Mesendoderm (in vitro differentiated cells): Measurements from ENCODE around the gene DNAJB9.

Source experiments
- DNase-seq: peaks from one replicate; pipeline ENCODE4 v3.0.0; 2013
- H2AK5ac ChIP-seq: 2 replicates; pipeline ENCODE4 v1.6.1; 2013; ENCODE audit warnings: low read length, inconsistent platforms
- H2BK120ac ChIP-seq: 2 replicates; pipeline ENCODE4 v1.6.1; 2013; ENCODE audit warnings: low read depth, mild to moderate bottlenecking, low read length, moderate library complexity, mixed read lengths
- H2BK15ac ChIP-seq: replicated peaks from 2 replicates; pipeline ENCODE4 v1.6.1; 2013; ENCODE audit warnings: low read depth, mild to moderate bottlenecking, moderate library complexity
- H2BK5ac ChIP-seq: 2 replicates; pipeline ENCODE4 v1.6.1; 2013; ENCODE audit warnings: low read length, inconsistent platforms
- H3K18ac ChIP-seq: 2 replicates; pipeline ENCODE4 v1.6.1; 2013; ENCODE audit warnings: mild to moderate bottlenecking, low read length, mixed read lengths
- H3K23ac ChIP-seq: one replicate; pipeline ENCODE4 v1.6.1; 2013; ENCODE audit warnings: low read length
- H3K27ac ChIP-seq: 2 replicates; pipeline ENCODE4 v1.5.1; 2013; ENCODE audit warnings: low read depth, mild to moderate bottlenecking, inconsistent platforms, low read length, moderate library complexity
- H3K27me3 ChIP-seq: 2 replicates; pipeline ENCODE4 v1.6.1; 2013; ENCODE audit warnings: low read length, control low read depth, mild to moderate bottlenecking, inconsistent platforms; ENCODE audit not compliant: insufficient read depth, poor library complexity
- H3K36me3 ChIP-seq: 2 replicates; pipeline ENCODE4 v1.6.1; 2013; ENCODE audit warnings: low read length, inconsistent platforms; ENCODE audit not compliant: control insufficient read depth, insufficient read depth
- H3K4ac ChIP-seq: one replicate; pipeline ENCODE4 v1.6.1; 2013; ENCODE audit warnings: low read depth, mild to moderate bottlenecking, low read length, moderate library complexity
- H3K4me1 ChIP-seq: 2 replicates; pipeline ENCODE4 v1.6.1; 2013; ENCODE audit warnings: low read depth, low read length, inconsistent platforms; ENCODE audit not compliant: control insufficient read depth
- H3K4me2 ChIP-seq: 2 replicates; pipeline ENCODE4 v1.6.1; 2013; ENCODE audit warnings: low read length
- H3K4me3 ChIP-seq: 2 replicates; pipeline ENCODE4 v1.5.1; 2013; ENCODE audit warnings: mild to moderate bottlenecking, low read length
- H3K56ac ChIP-seq: one replicate; pipeline ENCODE4 v1.6.1; 2013; ENCODE audit warnings: low read length
- H3K79me1 ChIP-seq: 2 replicates; pipeline ENCODE4 v1.6.1; 2013; ENCODE audit warnings: low read length, inconsistent platforms
- H3K79me2 ChIP-seq: 2 replicates; pipeline ENCODE4 v1.6.1; 2013; ENCODE audit warnings: mild to moderate bottlenecking, low read length; ENCODE audit not compliant: control insufficient read depth, insufficient read depth
- H3K9ac ChIP-seq: 2 replicates; pipeline ENCODE4 v1.6.1; 2013; ENCODE audit warnings: low read length, inconsistent platforms
- H4K5ac ChIP-seq: one replicate; pipeline ENCODE4 v1.6.1; 2013; ENCODE audit warnings: low read length
- H4K8ac ChIP-seq: one replicate; pipeline ENCODE4 v1.6.1; 2013; ENCODE audit warnings: low read depth, mild to moderate bottlenecking, control low read depth, low read length, moderate library complexity
- WGBS: extraction: QIAGEN DNeasy Blood & Tissue Kit; methylation state at CpG from one replicate; pipeline ENCODE4 v1.1.7; 2013; ENCODE audit warnings: low lambda C conversion rate, missing lambda C conversion rate; ENCODE audit not compliant: insufficient coverage; ENCODE audit errors: extremely low coverage; 5-methylcytosine and 5-hydroxymethylcytosine counted together

The DNAJB9 gene

DNA sequence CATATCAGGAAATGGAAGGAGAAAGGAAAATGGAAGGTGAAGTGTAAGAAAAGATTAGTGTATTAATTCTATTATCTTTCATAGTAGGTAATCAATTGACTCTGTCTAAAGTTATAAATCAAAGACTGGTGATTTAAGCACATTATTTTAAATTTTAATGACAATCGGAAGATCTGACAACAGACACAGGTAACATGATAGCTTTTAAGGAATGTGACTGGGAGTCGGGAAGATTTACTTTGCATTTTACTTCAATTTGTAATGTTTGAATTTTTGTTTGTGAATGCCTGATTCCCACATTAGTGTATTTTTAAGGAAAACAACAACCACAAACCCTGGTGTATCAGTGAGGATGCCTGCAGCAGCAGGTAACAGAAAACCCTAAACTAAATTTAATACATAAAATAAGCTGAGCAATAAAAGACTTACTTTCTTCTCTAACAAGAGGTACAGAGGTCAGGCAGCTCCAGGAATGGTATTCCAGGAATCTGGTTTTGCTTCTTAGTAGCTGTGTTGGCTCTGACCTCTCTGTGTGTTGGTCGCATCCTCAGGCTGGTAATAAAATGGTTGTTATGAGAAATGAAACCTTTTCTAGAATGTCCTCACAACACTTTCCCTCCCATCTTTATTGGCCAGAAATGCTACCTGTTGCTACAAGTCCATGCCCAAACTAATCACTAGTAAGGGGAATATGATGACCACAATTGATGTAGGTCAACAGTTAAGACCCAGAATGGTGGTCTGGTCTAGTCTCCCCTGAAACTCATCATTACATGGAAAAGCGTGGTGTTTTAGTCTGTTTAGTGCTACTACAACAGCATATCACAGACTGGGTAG lies 12.2 kb downstream of the DNAJB9 start:
- H2BK15ac ChIP-seq: no peak overlapping the region
- H3K4me1 ChIP-seq: peaks cover 2% of the 10 kb centered on the region
- H3K4me2 ChIP-seq: no peak overlapping the region
- peak overlapping the region; percentile 47 for H3K56ac ChIP-seq
- no peak overlapping the region for H3K27ac ChIP-seq
- no peak overlapping the region for H2BK120ac ChIP-seq
- no peak overlapping the region for H3K9ac ChIP-seq
- H4K5ac ChIP-seq: no peak overlapping the region
- no peaks in the 10 kb centered on the region for H3K79me2 ChIP-seq
- no CpG with 5 or more reads among the region's 4 CpGs for WGBS
- no peaks in the 10 kb centered on the region for H3K79me1 ChIP-seq
- H3K4ac ChIP-seq: no peak overlapping the region
- no peak overlapping the region for H4K8ac ChIP-seq
- H3K27me3 ChIP-seq: no peaks in the 10 kb centered on the region
- H2AK5ac ChIP-seq: no peak overlapping the region
- H3K4me3 ChIP-seq: no peak overlapping the region
- no peak overlapping the region for H2BK5ac ChIP-seq
- H3K23ac ChIP-seq: no peak overlapping the region
- H3K36me3 ChIP-seq: peaks cover 2% of the 10 kb centered on the region
- H3K18ac ChIP-seq: peak overlapping the region; percentile 39
- peak; percentile 88 for DNase-seq

GRCh38 chr7:108584211-108584610 lies 14.5 kb downstream of the DNAJB9 start:
- no peaks in the 10 kb centered on the region for H3K79me1 ChIP-seq
- H4K5ac ChIP-seq: no peak overlapping the region
- H2AK5ac ChIP-seq: no peak overlapping the region
- H3K4ac ChIP-seq: no peak overlapping the region
- H3K23ac ChIP-seq: no peak overlapping the region
- no peak overlapping the region for H3K4me3 ChIP-seq
- no peak overlapping the region for H2BK120ac ChIP-seq
- H3K27ac ChIP-seq: no peak overlapping the region
- H3K79me2 ChIP-seq: no peaks in the 10 kb centered on the region
- H3K56ac ChIP-seq: no peak overlapping the region
- H3K9ac ChIP-seq: no peak overlapping the region
- no CpG with 5 or more reads among the region's 1 CpG for WGBS
- H3K18ac ChIP-seq: no peak overlapping the region
- H3K4me1 ChIP-seq: peaks cover 2% of the 10 kb centered on the region
- H2BK15ac ChIP-seq: no peak overlapping the region
- H3K27me3 ChIP-seq: no peaks in the 10 kb centered on the region
- no peak overlapping the region for H3K4me2 ChIP-seq
- H4K8ac ChIP-seq: no peak overlapping the region
- peaks cover 2% of the 10 kb centered on the region for H3K36me3 ChIP-seq
- H2BK5ac ChIP-seq: no peak overlapping the region
- DNase-seq: no peak

DNA sequence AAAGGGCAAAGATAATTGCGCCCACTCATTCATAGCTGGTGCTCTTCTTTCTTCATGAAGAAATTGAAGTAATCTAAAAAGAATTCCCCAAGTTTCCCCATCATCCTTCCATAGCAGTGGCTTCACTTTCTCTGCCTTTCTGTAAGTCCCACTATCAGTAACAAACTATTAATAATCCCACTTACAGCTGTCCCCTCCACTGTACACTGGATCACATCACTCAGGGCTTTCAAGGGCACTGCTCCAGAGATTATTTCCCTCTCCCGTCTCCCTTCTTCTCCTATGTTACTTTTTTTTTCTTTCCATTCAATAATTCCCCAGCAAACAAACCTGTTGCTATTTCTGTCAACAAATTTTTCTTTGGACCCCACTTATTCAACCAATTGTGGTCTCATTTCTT lies 16.2 kb downstream of the DNAJB9 start:
- Histone ChIP-seq H3K27ac (no peak overlapping the region), H2BK5ac (no peak overlapping the region), H2AK5ac (no peak overlapping the region), H3K79me1 (no peaks in the 10 kb centered on the region), H3K4me2 (no peak overlapping the region), H3K9ac (no peak overlapping the region), H2BK15ac (no peak overlapping the region), H3K36me3 (no peaks in the 10 kb centered on the region), H3K56ac (no peak overlapping the region), H3K79me2 (no peaks in the 10 kb centered on the region), H3K18ac (no peak overlapping the region), H4K8ac (no peak overlapping the region), H3K4me3 (no peak overlapping the region), H3K23ac (no peak overlapping the region), H3K4ac (no peak overlapping the region), H3K4me1 (peaks cover 2% of the 10 kb centered on the region), H2BK120ac (no peak overlapping the region), H3K27me3 (no peaks in the 10 kb centered on the region), H4K5ac (no peak overlapping the region)
- no CpG with 5 or more reads among the region's 2 CpGs for WGBS
- no peak for DNase-seq

DNA sequence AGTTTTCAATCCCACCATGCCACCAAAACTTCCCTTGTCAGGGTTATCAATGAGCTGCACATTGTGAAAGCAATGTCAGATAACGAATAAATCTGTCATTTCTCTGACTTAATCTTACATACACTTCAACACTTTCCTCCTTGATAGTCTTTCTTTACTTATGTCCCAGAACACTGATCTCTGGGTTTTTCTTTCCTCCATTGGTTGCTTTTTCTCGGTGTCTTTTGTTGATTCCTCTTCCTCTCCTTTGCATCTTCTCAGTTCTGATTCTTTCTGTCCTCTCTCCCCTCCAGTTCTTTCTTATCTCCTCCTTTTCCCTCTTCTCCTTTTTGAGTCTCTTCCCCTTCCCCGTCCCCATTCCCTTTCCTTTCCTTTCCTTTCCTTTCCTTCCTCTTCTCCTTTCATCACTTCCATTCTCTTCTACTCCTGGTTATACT lies 16.6 kb downstream of the DNAJB9 start:
- Histone ChIP-seq H3K9ac (no peak overlapping the region), H3K36me3 (no peaks in the 10 kb centered on the region), H3K79me2 (no peaks in the 10 kb centered on the region), H3K4me1 (peaks cover 2% of the 10 kb centered on the region), H2BK5ac (no peak overlapping the region), H3K56ac (no peak overlapping the region), H2AK5ac (no peak overlapping the region), H4K8ac (no peak overlapping the region), H2BK15ac (no peak overlapping the region), H3K18ac (no peak overlapping the region), H3K4ac (no peak overlapping the region), H4K5ac (no peak overlapping the region), H3K79me1 (no peaks in the 10 kb centered on the region), H3K27ac (no peak overlapping the region), H3K27me3 (no peaks in the 10 kb centered on the region), H3K23ac (no peak overlapping the region), H3K4me3 (no peak overlapping the region), H3K4me2 (no peak overlapping the region), H2BK120ac (no peak overlapping the region)
- WGBS: no CpG with 5 or more reads among the region's 3 CpGs
- no peak for DNase-seq

- no peaks in the 10 kb centered on the region for H3K27me3 ChIP-seq
- H4K5ac ChIP-seq: no peak overlapping the region
- H3K23ac ChIP-seq: no peak overlapping the region
- no peak overlapping the region for H3K4me2 ChIP-seq
- H2BK120ac ChIP-seq: no peak overlapping the region
- H4K8ac ChIP-seq: no peak overlapping the region
- no peak overlapping the region for H3K18ac ChIP-seq
- H3K4ac ChIP-seq: no peak overlapping the region
- DNase-seq: no peak
- H2AK5ac ChIP-seq: no peak overlapping the region
- H3K9ac ChIP-seq: no peak overlapping the region
- no peaks in the 10 kb centered on the region for H3K79me1 ChIP-seq
- no peak overlapping the region for H2BK15ac ChIP-seq
- no peak overlapping the region for H2BK5ac ChIP-seq
- H3K79me2 ChIP-seq: no peaks in the 10 kb centered on the region
- no peak overlapping the region for H3K4me3 ChIP-seq
- H3K56ac ChIP-seq: no peak overlapping the region
- no peak overlapping the region for H3K27ac ChIP-seq
- H3K4me1 ChIP-seq: no peaks in the 10 kb centered on the region
- no peaks in the 10 kb centered on the region for H3K36me3 ChIP-seq
These were observed 19.5 kb downstream of the DNAJB9 start for GRCh38 chr7:108589199-108589598.

- no peaks in the 10 kb centered on the region for H3K79me2 ChIP-seq
- no peak overlapping the region for H3K56ac ChIP-seq
- H4K5ac ChIP-seq: no peak overlapping the region
- H3K4me3 ChIP-seq: no peak overlapping the region
- no CpG with 5 or more reads among the region's 1 CpG for WGBS
- H3K4me1 ChIP-seq: no peaks in the 10 kb centered on the region
- no peak overlapping the region for H3K4ac ChIP-seq
- no peak overlapping the region for H2BK120ac ChIP-seq
- no peak overlapping the region for H3K4me2 ChIP-seq
- H3K9ac ChIP-seq: no peak overlapping the region
- no peak overlapping the region for H3K18ac ChIP-seq
- no peak overlapping the region for H4K8ac ChIP-seq
- no peaks in the 10 kb centered on the region for H3K27me3 ChIP-seq
- no peak overlapping the region for H2BK5ac ChIP-seq
- H2BK15ac ChIP-seq: no peak overlapping the region
- H3K23ac ChIP-seq: no peak overlapping the region
- no peak overlapping the region for H2AK5ac ChIP-seq
- no peaks in the 10 kb centered on the region for H3K79me1 ChIP-seq
- no peak overlapping the region for H3K27ac ChIP-seq
- DNase-seq: no peak
- H3K36me3 ChIP-seq: no peaks in the 10 kb centered on the region
These were observed 20.2 kb downstream of the DNAJB9 start for GRCh38 chr7:108589874-108590273.
